ENCODE results near the gene RBM8A.

DNA sequence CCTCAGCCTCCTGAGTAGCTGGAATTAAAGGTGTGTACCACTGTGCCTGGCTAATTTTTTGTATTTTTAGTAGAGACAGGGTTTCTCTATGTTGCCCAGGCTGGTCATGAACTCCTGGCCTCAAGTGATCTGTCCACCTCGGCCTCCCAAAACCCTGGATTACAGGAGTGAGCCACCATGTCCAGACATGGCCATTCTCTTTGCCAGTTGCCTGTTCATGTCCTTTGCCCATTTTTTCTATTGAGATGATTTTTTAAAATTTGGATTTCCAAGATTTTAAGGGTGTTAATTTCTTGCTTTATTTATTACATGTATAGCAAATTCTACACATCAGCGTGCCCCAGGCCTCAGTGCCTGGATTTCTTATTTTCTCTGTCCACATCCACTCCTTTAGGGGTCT is 40.0 kb upstream of the RBM8A start:
- no peak for TF ChIP-seq ESRRG (CRISPR knock-in tag; IDR thresholded peaks at IDR 0.05)
- TF ChIP-seq, protein P1, sequence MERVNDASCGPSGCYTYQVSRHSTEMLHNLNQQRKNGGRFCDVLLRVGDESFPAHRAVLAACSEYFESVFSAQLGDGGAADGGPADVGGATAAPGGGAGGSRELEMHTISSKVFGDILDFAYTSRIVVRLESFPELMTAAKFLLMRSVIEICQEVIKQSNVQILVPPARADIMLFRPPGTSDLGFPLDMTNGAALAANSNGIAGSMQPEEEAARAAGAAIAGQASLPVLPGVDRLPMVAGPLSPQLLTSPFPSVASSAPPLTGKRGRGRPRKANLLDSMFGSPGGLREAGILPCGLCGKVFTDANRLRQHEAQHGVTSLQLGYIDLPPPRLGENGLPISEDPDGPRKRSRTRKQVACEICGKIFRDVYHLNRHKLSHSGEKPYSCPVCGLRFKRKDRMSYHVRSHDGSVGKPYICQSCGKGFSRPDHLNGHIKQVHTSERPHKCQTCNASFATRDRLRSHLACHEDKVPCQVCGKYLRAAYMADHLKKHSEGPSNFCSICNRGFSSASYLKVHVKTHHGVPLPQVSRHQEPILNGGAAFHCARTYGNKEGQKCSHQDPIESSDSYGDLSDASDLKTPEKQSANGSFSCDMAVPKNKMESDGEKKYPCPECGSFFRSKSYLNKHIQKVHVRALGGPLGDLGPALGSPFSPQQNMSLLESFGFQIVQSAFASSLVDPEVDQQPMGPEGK (CRISPR knock-in tag; IDR thresholded peaks at IDR 0.05; ENCODE audit: borderline replicate concordance) = no peak
- no peak for TF ChIP-seq ARNTL (CRISPR knock-in tag; IDR thresholded peaks at IDR 0.05; ENCODE audit: borderline replicate concordance, low read depth)
- TF ChIP-seq, protein P2, sequence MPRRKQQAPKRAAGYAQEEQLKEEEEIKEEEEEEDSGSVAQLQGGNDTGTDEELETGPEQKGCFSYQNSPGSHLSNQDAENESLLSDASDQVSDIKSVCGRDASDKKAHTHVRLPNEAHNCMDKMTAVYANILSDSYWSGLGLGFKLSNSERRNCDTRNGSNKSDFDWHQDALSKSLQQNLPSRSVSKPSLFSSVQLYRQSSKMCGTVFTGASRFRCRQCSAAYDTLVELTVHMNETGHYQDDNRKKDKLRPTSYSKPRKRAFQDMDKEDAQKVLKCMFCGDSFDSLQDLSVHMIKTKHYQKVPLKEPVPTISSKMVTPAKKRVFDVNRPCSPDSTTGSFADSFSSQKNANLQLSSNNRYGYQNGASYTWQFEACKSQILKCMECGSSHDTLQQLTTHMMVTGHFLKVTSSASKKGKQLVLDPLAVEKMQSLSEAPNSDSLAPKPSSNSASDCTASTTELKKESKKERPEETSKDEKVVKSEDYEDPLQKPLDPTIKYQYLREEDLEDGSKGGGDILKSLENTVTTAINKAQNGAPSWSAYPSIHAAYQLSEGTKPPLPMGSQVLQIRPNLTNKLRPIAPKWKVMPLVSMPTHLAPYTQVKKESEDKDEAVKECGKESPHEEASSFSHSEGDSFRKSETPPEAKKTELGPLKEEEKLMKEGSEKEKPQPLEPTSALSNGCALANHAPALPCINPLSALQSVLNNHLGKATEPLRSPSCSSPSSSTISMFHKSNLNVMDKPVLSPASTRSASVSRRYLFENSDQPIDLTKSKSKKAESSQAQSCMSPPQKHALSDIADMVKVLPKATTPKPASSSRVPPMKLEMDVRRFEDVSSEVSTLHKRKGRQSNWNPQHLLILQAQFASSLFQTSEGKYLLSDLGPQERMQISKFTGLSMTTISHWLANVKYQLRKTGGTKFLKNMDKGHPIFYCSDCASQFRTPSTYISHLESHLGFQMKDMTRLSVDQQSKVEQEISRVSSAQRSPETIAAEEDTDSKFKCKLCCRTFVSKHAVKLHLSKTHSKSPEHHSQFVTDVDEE (CRISPR knock-in tag; IDR thresholded peaks at IDR 0.05) = no peak
- TF ChIP-seq ZNF8 (CRISPR knock-in tag; IDR thresholded peaks at IDR 0.05) = no peak
- no peak for TF ChIP-seq ZFP3 (CRISPR knock-in tag; IDR thresholded peaks at IDR 0.05)
- no peak for TF ChIP-seq CSRNP3 (CRISPR knock-in tag; IDR thresholded peaks at IDR 0.05)
- no peak for TF ChIP-seq ZNF565 (CRISPR knock-in tag; conservative IDR thresholded peaks at IDR 0.05; ENCODE audit: low read depth)
- TF ChIP-seq ZFP30 (CRISPR knock-in tag; IDR thresholded peaks at IDR 0.05) = no peak
- no peak for TF ChIP-seq POU6F1 (CRISPR knock-in tag; IDR thresholded peaks at IDR 0.05; ENCODE audit: borderline replicate concordance, low read depth)

Measured in SK-N-SH treated with all-trans-retinoic acid at 6 μM for 48 hours (cell line).